HCT116 (cell line): ENCODE measurements around the gene GPR34. TPM values are rescaled to one million over a fixed set of nuclear protein-coding genes. Genes with fewer than 3 reads are reported as not detected.

Experiments used
- ATAC-seq: fragments of 200-7000 bp; cut with Tn5 transposase; 2 replicates; pipeline ENCODE4 v1.9.1; 2020; ENCODE audit warnings: mild to moderate bottlenecking, moderate library complexity
- BruUV-seq: library from RNA; stranded (reverse); fragments of 400-500 nt; replicated peaks from 2 replicates; lab custom pipeline; 2021; lab: Mats Ljungman, UMichigan
- CTCF ChIA-PET: fragments of 300-600 bp; sonication (Branson Sonifier 250); formaldehyde crosslinking; loops from one replicate; lab custom pipeline; 2021; ENCODE audit warnings: antibody characterized with exemption; lab: Charles Lee
- POLR2A ChIA-PET: fragments of 300-600, 350-600 bp; sonication (Branson Sonifier 250); formaldehyde crosslinking; loops from one replicate; lab custom pipeline; 2021; ENCODE audit warnings: antibody characterized with exemption; lab: Charles Lee
- RAD21 ChIA-PET, 2 experiments: fragments of 300-600 bp; sonication (Branson Sonifier 250); formaldehyde crosslinking; loops; one replicate each; lab custom pipeline; 2023; ENCODE audit warnings: low total read pairs in 2 of 2; ENCODE audit not compliant: uncharacterized antibody in 2 of 2, unreplicated experiment in 2 of 2, low non-redundant PET in 1 of 2; lab: Charles Lee
- DNase-seq: peaks from one replicate; pipeline ENCODE4 v3.0.0-alpha.2; 2010; ENCODE audit warnings: low read depth, low spot score
- H2AFZ ChIP-seq: fragments of 200-600 bp; shearing (Covaris generic), sonication (generic); 2 replicates; pipeline ENCODE4 v1.6.1; 2017; ENCODE audit warnings: low read depth, mixed run types, mixed read lengths, antibody characterized with exemption, low read length; ENCODE audit not compliant: poor library complexity, severe bottlenecking
- H3K27ac ChIP-seq: 2 replicates; pipeline ENCODE4 v1.5.1; 2012; ENCODE audit warnings: low read depth, low read length
- H3K27me3 ChIP-seq: fragments of 200-600 bp; sonication (generic); 2 replicates; pipeline ENCODE4 v1.6.1; 2016; ENCODE audit warnings: mixed run types, low read length, mixed read lengths; ENCODE audit not compliant: insufficient read depth
- H3K36me3 ChIP-seq, 2 experiments: fragments of 200-500 bp in 1 of 2; fragments of 200-600 bp in 1 of 2; sonication (Bioruptor generic) in 1 of 2; sonication (generic) in 1 of 2; 2 replicates each; pipeline versions ENCODE4 v1.5.1 to v1.6.1; 2014 to 2016; ENCODE audit warnings: low read length in 2 of 2, inconsistent platforms in 1 of 2, mixed read lengths in 1 of 2, mixed run types in 1 of 2; ENCODE audit not compliant: insufficient read depth in 2 of 2, control insufficient read depth in 1 of 2
- H3K4me1 ChIP-seq, 2 experiments: fragments of 200-600 bp in 1 of 2; sonication (generic) in 1 of 2; 2 replicates each; pipeline versions ENCODE4 v1.5.1 to v1.6.1; 2012 to 2017; ENCODE audit warnings: low read length in 2 of 2, inconsistent platforms in 1 of 2, mild to moderate bottlenecking in 1 of 2, mixed read lengths in 1 of 2, mixed run types in 1 of 2, moderate library complexity in 1 of 2; ENCODE audit not compliant: insufficient read depth in 2 of 2, control insufficient read depth in 1 of 2
- H3K4me2 ChIP-seq: fragments of 200-600 bp; sonication (generic); 2 replicates; pipeline ENCODE4 v1.6.1; 2017; ENCODE audit warnings: mixed run types, low read length, mixed read lengths
- H3K4me3 ChIP-seq, 2 experiments: fragments of 200-600 bp in 1 of 2; sonication (generic) in 1 of 2; replicated peaks in 1 of 2; 2 replicates each; pipeline ENCODE4 v1.5.1; 2011 to 2016; ENCODE audit warnings: low read length in 2 of 2, control low read depth in 1 of 2, low read depth in 1 of 2, mild to moderate bottlenecking in 1 of 2, mixed read lengths in 1 of 2, mixed run types in 1 of 2
- H3K79me2 ChIP-seq: fragments of 200-600 bp; sonication (generic); 2 replicates; pipeline ENCODE4 v1.6.1; 2017; ENCODE audit warnings: mild to moderate bottlenecking, mixed run types, low read length, moderate library complexity, mixed read lengths; ENCODE audit not compliant: insufficient read depth
- H3K9ac ChIP-seq: fragments of 200-600 bp; sonication (generic); 2 replicates; pipeline ENCODE4 v1.6.1; 2016; ENCODE audit warnings: low read length, mixed read lengths
- H3K9me2 ChIP-seq: fragments of 200-600 bp; sonication (generic), shearing (Covaris generic); 2 replicates; pipeline ENCODE4 v1.6.1; 2017; ENCODE audit warnings: mixed run types, mild to moderate bottlenecking, moderate library complexity; ENCODE audit not compliant: insufficient read depth
- H3K9me3 ChIP-seq, 2 experiments: fragments of 200-500 bp in 1 of 2; fragments of 200-600 bp in 1 of 2; sonication (Bioruptor generic) in 1 of 2; sonication (generic) in 1 of 2; 2 replicates each; pipeline ENCODE4 v1.6.1; 2014 to 2017; ENCODE audit warnings: low read length in 2 of 2, mixed read lengths in 2 of 2, inconsistent platforms in 1 of 2, low read depth in 1 of 2, mild to moderate bottlenecking in 1 of 2, mixed run types in 1 of 2, moderate library complexity in 1 of 2; ENCODE audit not compliant: control insufficient read depth in 1 of 2, insufficient read depth in 1 of 2
- H4K20me1 ChIP-seq: fragments of 200-600 bp; sonication (generic), shearing (Covaris generic); 2 replicates; pipeline ENCODE4 v1.6.1; 2017; ENCODE audit warnings: mixed run types, mild to moderate bottlenecking, moderate library complexity; ENCODE audit not compliant: insufficient read depth
- ATF3 ChIP-seq: IDR thresholded peaks from 2 replicates; pipeline ENCODE4 v1.6.1; 2012
- CEBPB ChIP-seq: IDR thresholded peaks from 2 replicates; pipeline ENCODE4 v1.6.1; 2012; ENCODE audit warnings: low read depth
- EGR1 ChIP-seq: IDR thresholded peaks from 2 replicates; pipeline ENCODE4 v1.6.1; 2012; ENCODE audit warnings: low read depth
- ELF1 ChIP-seq: IDR thresholded peaks from 2 replicates; pipeline ENCODE4 v1.6.1; 2012; ENCODE audit warnings: low read depth, borderline replicate concordance
- EZH2 ChIP-seq: fragments of 200-600 bp; sonication (generic); IDR thresholded peaks from 2 replicates; pipeline ENCODE4 v1.6.1; 2017; ENCODE audit warnings: antibody characterized with exemption, mixed run types
- JUND ChIP-seq: IDR thresholded peaks from 2 replicates; pipeline ENCODE4 v1.6.1; 2012
- MAX ChIP-seq: IDR thresholded peaks from 2 replicates; pipeline ENCODE4 v1.6.1; 2012
- POLR2AphosphoS5 ChIP-seq: IDR thresholded peaks from 2 replicates; pipeline ENCODE4 v1.6.1; 2011; ENCODE audit warnings: mild to moderate bottlenecking, low read depth, low read length, moderate library complexity
- REST ChIP-seq: IDR thresholded peaks from 2 replicates; pipeline ENCODE4 v1.6.1; 2012; ENCODE audit warnings: low read depth
- SP1 ChIP-seq: IDR thresholded peaks from 2 replicates; pipeline ENCODE4 v1.6.1; 2012; ENCODE audit warnings: low read depth
- ZBTB33 ChIP-seq: IDR thresholded peaks from 2 replicates; pipeline ENCODE4 v1.6.1; 2011; ENCODE audit warnings: mild to moderate bottlenecking, low read length, moderate library complexity; ENCODE audit not compliant: insufficient replicate concordance; ENCODE audit errors: extremely low read depth
- ZFX ChIP-seq: fragments of 450-650 bp; IDR thresholded peaks from 2 replicates; pipeline ENCODE4 v1.6.1; 2017
- intact Hi-C: fragments of 100-400 bp; cut with micrococcal nuclease; formaldehyde crosslinking; loops from 2 replicates; pipeline ENCODE4 v1.10.0; 2022
- total RNA-seq: library from RNA; stranded (reverse); gene quantifications from one replicate; pipeline ENCODE4 v1.2.1, GENCODE V29; 2021; ENCODE audit not compliant: unreplicated experiment
- TF ChIP-seq, protein P1 (sequence below), 3 experiments: fragments of 200-600 bp in 1 of 3; sonication (generic) in 1 of 3; IDR thresholded peaks in 2 of 3; conservative IDR thresholded peaks in 1 of 3; 2 replicates each; pipeline ENCODE4 v1.5.1; 2012 to 2017; ENCODE audit warnings: low read depth in 2 of 3, low read length in 2 of 3, antibody characterized with exemption in 1 of 3, borderline replicate concordance in 1 of 3, control low read depth in 1 of 3, mild to moderate bottlenecking in 1 of 3, mixed read lengths in 1 of 3, mixed run types in 1 of 3, moderate library complexity in 1 of 3; ENCODE audit not compliant: insufficient read depth in 1 of 3

GPR34 gene
- total RNA-seq, 1 experiment from 2014 or later: not detected

DNA sequence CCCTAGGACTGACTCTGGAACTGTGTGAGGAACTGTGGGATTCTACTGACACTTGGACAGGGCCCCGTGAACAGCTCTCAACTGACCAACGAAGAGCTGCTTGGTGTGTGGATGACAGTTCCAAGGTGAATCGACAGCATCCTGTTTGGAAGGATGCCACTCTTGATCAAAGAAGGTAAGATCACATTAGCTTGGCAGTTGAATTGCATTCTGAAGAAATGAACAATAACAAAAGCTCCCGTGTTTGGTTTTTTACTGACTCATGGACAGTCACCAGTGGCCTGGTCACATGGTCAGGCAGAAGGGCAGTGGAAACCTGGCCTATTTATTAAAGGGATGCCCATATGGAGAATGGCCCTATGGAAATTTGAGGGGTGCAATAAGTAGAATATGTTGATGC, 33.1 kb upstream of the GPR34 start (continued):
- TF ChIP-seq ZBTB33 (no peak), CEBPB (no peak), ELF1 (no peak), SP1 (no peak), ZFX (no peak), ATF3 (no peak), MAX (no peak)
- TF ChIP-seq, protein P1, sequence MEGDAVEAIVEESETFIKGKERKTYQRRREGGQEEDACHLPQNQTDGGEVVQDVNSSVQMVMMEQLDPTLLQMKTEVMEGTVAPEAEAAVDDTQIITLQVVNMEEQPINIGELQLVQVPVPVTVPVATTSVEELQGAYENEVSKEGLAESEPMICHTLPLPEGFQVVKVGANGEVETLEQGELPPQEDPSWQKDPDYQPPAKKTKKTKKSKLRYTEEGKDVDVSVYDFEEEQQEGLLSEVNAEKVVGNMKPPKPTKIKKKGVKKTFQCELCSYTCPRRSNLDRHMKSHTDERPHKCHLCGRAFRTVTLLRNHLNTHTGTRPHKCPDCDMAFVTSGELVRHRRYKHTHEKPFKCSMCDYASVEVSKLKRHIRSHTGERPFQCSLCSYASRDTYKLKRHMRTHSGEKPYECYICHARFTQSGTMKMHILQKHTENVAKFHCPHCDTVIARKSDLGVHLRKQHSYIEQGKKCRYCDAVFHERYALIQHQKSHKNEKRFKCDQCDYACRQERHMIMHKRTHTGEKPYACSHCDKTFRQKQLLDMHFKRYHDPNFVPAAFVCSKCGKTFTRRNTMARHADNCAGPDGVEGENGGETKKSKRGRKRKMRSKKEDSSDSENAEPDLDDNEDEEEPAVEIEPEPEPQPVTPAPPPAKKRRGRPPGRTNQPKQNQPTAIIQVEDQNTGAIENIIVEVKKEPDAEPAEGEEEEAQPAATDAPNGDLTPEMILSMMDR (IDR thresholded peaks at IDR 0.05 in 2 of 3, conservative IDR thresholded peaks at IDR 0.05 in 1 of 3; ENCODE audit: borderline replicate concordance in 1 of 3, insufficient read depth in 1 of 3, low read depth in 2 of 3, low read length in 2 of 3): no peak
- TF ChIP-seq, all 23 proteins: peak for 0

DNA sequence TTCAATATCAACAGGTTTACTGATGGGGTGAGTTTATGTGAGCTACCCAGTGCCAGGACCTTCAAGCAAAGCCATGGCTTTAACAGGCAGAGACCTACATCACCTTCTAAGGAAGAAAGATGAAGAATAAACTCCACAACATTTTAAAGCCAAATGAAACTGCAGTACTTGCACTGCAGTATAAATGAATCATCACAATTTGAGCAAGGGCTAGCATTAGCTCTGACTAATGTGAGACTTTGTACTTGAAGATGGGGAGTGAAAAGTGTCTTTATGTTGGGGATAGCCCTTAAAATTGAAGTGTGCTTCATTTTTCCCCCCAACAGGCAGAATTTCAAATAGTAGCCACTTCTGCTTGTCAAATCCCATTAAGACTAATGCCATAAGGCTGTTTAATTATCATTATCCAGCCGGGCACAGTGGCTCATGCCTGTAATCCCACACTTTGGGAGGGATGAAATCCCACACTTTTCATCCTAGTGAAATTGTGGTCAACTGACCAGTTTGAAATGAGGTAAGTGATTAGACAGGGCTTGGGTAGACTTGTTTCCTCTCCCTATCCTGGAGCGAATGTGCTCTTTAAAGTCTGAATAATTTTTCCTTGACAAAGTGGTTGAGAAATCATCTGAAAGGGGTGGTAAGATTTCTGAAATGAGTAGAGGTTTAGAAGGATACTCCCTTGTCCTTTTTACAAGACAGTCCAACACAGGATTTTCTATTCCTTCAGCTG, 27.2 kb upstream of the GPR34 start:
- no peak for ATAC-seq
- TF ChIP-seq MAX (no peak), EGR1 (no peak), REST (no peak), ATF3 (no peak), SP1 (no peak), JUND (no peak), EZH2 (no peak), ELF1 (no peak), POLR2AphosphoS5 (no peak)

More for the DNA sequence above, 27.2 kb upstream of the GPR34 start:
- H3K27me3 ChIP-seq: no peaks in the 10 kb centered on the region
- H3K9me2 ChIP-seq: no peaks in the 10 kb centered on the region
- intact Hi-C loops: no loop called here
- no peak overlapping the region for H3K9ac ChIP-seq
- no peaks in the 10 kb centered on the region for H3K4me1 ChIP-seq
- H3K9me3 ChIP-seq: no peaks in the 10 kb centered on the region
- no peak overlapping the region for H3K4me3 ChIP-seq
- H3K4me2 ChIP-seq: no peak overlapping the region
- H3K36me3 ChIP-seq: no peaks in the 10 kb centered on the region
- RAD21 ChIA-PET: no interaction called here
- CTCF ChIA-PET: no interaction called here
- no peaks in the 10 kb centered on the region for H4K20me1 ChIP-seq
- no peak overlapping the region for H3K27ac ChIP-seq
- H2AFZ ChIP-seq: no peak overlapping the region
- BruUV-seq: no TSS peak
- POLR2A ChIA-PET: no interaction called here
- DNase-seq: no peak
- no peaks in the 10 kb centered on the region for H3K79me2 ChIP-seq
